GM19372 (cell line): ENCODE results near the gene SERPINH1.

ENCODE experiments used
- ATAC-seq: cut with Tn5 transposase; IDR thresholded peaks from one replicate; pipeline ENCODE4 v1.9.1; 2021; ENCODE audit warnings: mild to moderate bottlenecking, low read depth, moderate library complexity; ENCODE audit not compliant: unreplicated experiment

Gene SERPINH1

GRCh38 chr11:75532200-75533048 is 29.6 kb upstream of the SERPINH1 start:
- ATAC-seq, result no peak

- no peak for ATAC-seq
Measured at GRCh38 chr11:75533896-75534258, 28.2 kb upstream of the SERPINH1 start.

- no peak for ATAC-seq
Measured at GRCh38 chr11:75534259-75535069, 27.6 kb upstream of the SERPINH1 start.

- no peak for ATAC-seq
Measured at GRCh38 chr11:75535071-75535470, 27.0 kb upstream of the SERPINH1 start.

GRCh38 chr11:75536786-75537641 is 25.0 kb upstream of the SERPINH1 start:
- peak; percentile 67 for ATAC-seq

- ATAC-seq, result no peak
Measured at GRCh38 chr11:75537740-75538139, 24.3 kb upstream of the SERPINH1 start.

- no peak for ATAC-seq
Measured at GRCh38 chr11:75538150-75538942, 23.7 kb upstream of the SERPINH1 start.

- ATAC-seq, result no peak
Measured at GRCh38 chr11:75539459-75540334, 22.4 kb upstream of the SERPINH1 start.

GRCh38 chr11:75541193-75542087 is 20.6 kb upstream of the SERPINH1 start:
- ATAC-seq, result no peak

- ATAC-seq, result no peak
Measured at GRCh38 chr11:75542088-75542438, 20.0 kb upstream of the SERPINH1 start.

GRCh38 chr11:75543806-75544205 is 18.2 kb upstream of the SERPINH1 start:
- ATAC-seq, result no peak

GRCh38 chr11:75547177-75547576 is 14.9 kb upstream of the SERPINH1 start:
- ATAC-seq, result no peak

GRCh38 chr11:75547617-75548058 is 14.4 kb upstream of the SERPINH1 start:
- no peak for ATAC-seq

GRCh38 chr11:75548595-75549272 is 13.3 kb upstream of the SERPINH1 start:
- no peak for ATAC-seq

GRCh38 chr11:75549370-75549958 is 12.6 kb upstream of the SERPINH1 start:
- no peak for ATAC-seq

- ATAC-seq, result no peak
Measured at GRCh38 chr11:75553182-75553581, 8.9 kb upstream of the SERPINH1 start.

GRCh38 chr11:75553889-75554257 is 8.2 kb upstream of the SERPINH1 start:
- ATAC-seq, result no peak
